Suprapubic skin (tissue), 4 donors: ENCODE data around the gene CBX3.

ENCODE experiments used
- EP300 ChIP-seq: sonication (generic); formaldehyde crosslinking; IDR thresholded peaks from one replicate; pipeline ENCODE4 v1.6.1; 2017; ENCODE audit warnings: antibody characterized with exemption
- POLR2A ChIP-seq, 2 donors: fragments of 450-650 bp; IDR thresholded peaks; one replicate each; pipeline ENCODE4 v1.6.1; 2017; ENCODE audit warnings: antibody characterized with exemption in 2 of 2, mild to moderate bottlenecking in 2 of 2, moderate library complexity in 2 of 2
- POLR2AphosphoS5 ChIP-seq, 3 donors: sonication (generic); formaldehyde crosslinking; IDR thresholded peaks; one replicate each; pipeline ENCODE4 v1.6.1; 2017; ENCODE audit warnings: antibody characterized with exemption in 3 of 3
- TF ChIP-seq, protein P1 (sequence below), 2 donors: fragments of 200-600 bp in 1 of 2; fragments of 450-650 bp in 1 of 2; sonication (generic) in 1 of 2; IDR thresholded peaks; one replicate each; pipeline ENCODE4 v1.5.1; 2016 to 2019; ENCODE audit warnings: antibody characterized with exemption in 2 of 2, mild to moderate bottlenecking in 1 of 2, moderate library complexity in 1 of 2

DNA sequence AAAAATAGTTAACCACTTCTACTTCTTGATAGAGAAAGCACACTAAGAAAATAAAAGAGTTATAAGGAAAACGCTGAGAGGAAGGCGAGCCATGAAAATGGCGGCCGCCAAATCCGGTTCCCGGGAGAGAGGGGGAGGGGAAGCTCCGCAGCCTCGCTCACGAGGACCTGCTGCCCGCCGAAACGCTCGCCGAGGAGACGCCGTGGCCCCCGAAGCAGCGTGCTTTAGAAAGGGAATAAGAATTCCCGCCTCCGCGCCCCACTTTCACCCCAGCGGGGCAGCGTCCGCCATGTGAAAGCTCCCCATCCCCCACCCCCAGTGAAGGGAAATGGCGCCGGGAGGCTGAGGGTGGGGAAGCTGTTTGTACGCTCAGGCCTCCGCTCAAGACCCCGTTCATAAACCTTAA is 1.5 kb upstream of the CBX3 start:
- no peak for TF ChIP-seq POLR2A (IDR thresholded peaks at IDR 0.05)
- TF ChIP-seq, protein P1, sequence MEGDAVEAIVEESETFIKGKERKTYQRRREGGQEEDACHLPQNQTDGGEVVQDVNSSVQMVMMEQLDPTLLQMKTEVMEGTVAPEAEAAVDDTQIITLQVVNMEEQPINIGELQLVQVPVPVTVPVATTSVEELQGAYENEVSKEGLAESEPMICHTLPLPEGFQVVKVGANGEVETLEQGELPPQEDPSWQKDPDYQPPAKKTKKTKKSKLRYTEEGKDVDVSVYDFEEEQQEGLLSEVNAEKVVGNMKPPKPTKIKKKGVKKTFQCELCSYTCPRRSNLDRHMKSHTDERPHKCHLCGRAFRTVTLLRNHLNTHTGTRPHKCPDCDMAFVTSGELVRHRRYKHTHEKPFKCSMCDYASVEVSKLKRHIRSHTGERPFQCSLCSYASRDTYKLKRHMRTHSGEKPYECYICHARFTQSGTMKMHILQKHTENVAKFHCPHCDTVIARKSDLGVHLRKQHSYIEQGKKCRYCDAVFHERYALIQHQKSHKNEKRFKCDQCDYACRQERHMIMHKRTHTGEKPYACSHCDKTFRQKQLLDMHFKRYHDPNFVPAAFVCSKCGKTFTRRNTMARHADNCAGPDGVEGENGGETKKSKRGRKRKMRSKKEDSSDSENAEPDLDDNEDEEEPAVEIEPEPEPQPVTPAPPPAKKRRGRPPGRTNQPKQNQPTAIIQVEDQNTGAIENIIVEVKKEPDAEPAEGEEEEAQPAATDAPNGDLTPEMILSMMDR (IDR thresholded peaks at IDR 0.05), result no peak
- no peak for TF ChIP-seq POLR2AphosphoS5 (IDR thresholded peaks at IDR 0.05)
- no peak for TF ChIP-seq EP300
